H1 (cell line): ENCODE data around the gene CCDC51.

ENCODE experiments used
- CHD1 ChIP-seq: IDR thresholded peaks from 2 replicates; pipeline ENCODE4 v1.6.1; 2012; ENCODE audit warnings: low read depth, low read length, improper control_type of control experiment
- CHD2 ChIP-seq: IDR thresholded peaks from 2 replicates; pipeline ENCODE4 v1.6.1; 2012; ENCODE audit warnings: low read length, improper control_type of control experiment
- EP300 ChIP-seq, 2 experiments: IDR thresholded peaks; 1 replicate in 1 of 2; 2 replicates in 1 of 2; pipeline ENCODE4 v1.6.1; 2011 to 2012; ENCODE audit warnings: low read depth in 2 of 2, low read length in 2 of 2, mild to moderate bottlenecking in 2 of 2, borderline replicate concordance in 1 of 2, inconsistent platforms in 1 of 2, moderate library complexity in 1 of 2
- EZH2 ChIP-seq: fragments of 200-600 bp; sonication (generic); IDR thresholded peaks from 2 replicates; pipeline ENCODE4 v1.7.1; 2012; ENCODE audit warnings: low read depth, mild to moderate bottlenecking, moderate library complexity, low read length, inconsistent platforms; ENCODE audit not compliant: severe bottlenecking
- GABPA ChIP-seq: IDR thresholded peaks from 2 replicates; pipeline ENCODE4 v1.6.1; 2011; ENCODE audit warnings: mild to moderate bottlenecking, low read length, moderate library complexity, borderline replicate concordance; ENCODE audit not compliant: insufficient read depth
- NRF1 ChIP-seq: IDR thresholded peaks from 2 replicates; pipeline ENCODE4 v1.6.1; 2011; ENCODE audit warnings: mild to moderate bottlenecking, low read depth, low read length, improper control_type of control experiment
- POLR2A ChIP-seq, 2 experiments: IDR thresholded peaks; 1 replicate in 1 of 2; 2 replicates in 1 of 2; pipeline ENCODE4 v1.6.1; 2011; ENCODE audit warnings: low read depth in 2 of 2, low read length in 2 of 2, mild to moderate bottlenecking in 2 of 2; ENCODE audit errors: control extremely low read depth in 1 of 2
- POLR2AphosphoS5 ChIP-seq: IDR thresholded peaks from 2 replicates; pipeline ENCODE4 v1.6.1; 2011; ENCODE audit warnings: low read depth, low read length
- YY1 ChIP-seq: IDR thresholded peaks from 2 replicates; pipeline ENCODE4 v1.6.1; 2011; ENCODE audit warnings: low read depth, mild to moderate bottlenecking, low read length
- ZNF274 ChIP-seq: IDR thresholded peaks from 2 replicates; pipeline ENCODE4 v1.7.0; 2012; ENCODE audit warnings: low read length, borderline replicate concordance; ENCODE audit errors: extremely low read depth
- TF ChIP-seq, protein P1 (sequence below), 3 experiments: IDR thresholded peaks; 1 replicate in 2 of 3; 2 replicates in 1 of 3; pipeline versions ENCODE4 v1.5.1 to v1.6.1; 2011; ENCODE audit warnings: low read length in 3 of 3, mild to moderate bottlenecking in 3 of 3, inconsistent platforms in 2 of 3, low read depth in 1 of 3, moderate library complexity in 1 of 3; ENCODE audit not compliant: insufficient read depth in 1 of 3; ENCODE audit errors: control extremely low read depth in 1 of 3
- TF ChIP-seq, protein P2 (sequence below): IDR thresholded peaks from 2 replicates; pipeline ENCODE4 v1.6.1; 2012; ENCODE audit warnings: inconsistent platforms
- TF ChIP-seq, protein P3 (sequence below): IDR thresholded peaks from 2 replicates; pipeline ENCODE4 v1.6.1; 2011; ENCODE audit warnings: low read depth, mild to moderate bottlenecking, low read length; ENCODE audit not compliant: insufficient read depth

DNA sequence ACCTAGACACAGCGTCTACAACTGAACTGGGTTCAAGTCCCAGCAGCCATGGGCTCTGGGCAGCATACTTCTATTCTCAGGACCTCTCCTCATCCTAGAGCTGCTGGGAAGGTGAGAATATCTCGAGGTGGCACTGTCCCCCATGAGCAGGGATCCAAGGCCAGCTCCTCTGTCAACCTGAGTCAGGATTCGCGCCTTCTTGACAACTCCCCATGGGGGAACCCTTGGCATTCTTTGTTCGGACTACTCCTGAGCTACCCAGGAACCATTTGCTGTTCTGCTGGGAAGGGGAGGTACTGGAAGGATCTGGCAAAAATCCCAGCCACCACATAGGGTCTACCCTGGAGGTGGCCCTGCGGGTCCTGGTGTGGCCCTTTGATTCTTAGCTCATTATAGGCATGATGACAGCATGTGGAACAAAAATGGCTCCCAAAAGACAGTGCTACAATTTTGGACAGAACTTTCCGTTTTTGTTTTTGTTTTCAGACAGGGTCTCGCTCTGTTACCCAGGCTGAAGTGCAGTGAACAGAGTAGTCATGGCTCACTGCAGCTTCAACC is 32.3 kb downstream of the CCDC51 start:
- TF ChIP-seq EP300 (IDR thresholded peaks at IDR 0.05; ENCODE audit: borderline replicate concordance in 1 of 2, low read depth in 2 of 2, low read length in 2 of 2) (no peak), POLR2AphosphoS5 (no peak), CHD2 (no peak), YY1 (no peak), EZH2 (no peak), NRF1 (no peak), GABPA (no peak), ZNF274 (no peak), POLR2A (IDR thresholded peaks at IDR 0.05; ENCODE audit: control extremely low read depth in 1 of 2, low read depth in 2 of 2, low read length in 2 of 2) (no peak), CHD1 (no peak)
- TF ChIP-seq, protein P1, sequence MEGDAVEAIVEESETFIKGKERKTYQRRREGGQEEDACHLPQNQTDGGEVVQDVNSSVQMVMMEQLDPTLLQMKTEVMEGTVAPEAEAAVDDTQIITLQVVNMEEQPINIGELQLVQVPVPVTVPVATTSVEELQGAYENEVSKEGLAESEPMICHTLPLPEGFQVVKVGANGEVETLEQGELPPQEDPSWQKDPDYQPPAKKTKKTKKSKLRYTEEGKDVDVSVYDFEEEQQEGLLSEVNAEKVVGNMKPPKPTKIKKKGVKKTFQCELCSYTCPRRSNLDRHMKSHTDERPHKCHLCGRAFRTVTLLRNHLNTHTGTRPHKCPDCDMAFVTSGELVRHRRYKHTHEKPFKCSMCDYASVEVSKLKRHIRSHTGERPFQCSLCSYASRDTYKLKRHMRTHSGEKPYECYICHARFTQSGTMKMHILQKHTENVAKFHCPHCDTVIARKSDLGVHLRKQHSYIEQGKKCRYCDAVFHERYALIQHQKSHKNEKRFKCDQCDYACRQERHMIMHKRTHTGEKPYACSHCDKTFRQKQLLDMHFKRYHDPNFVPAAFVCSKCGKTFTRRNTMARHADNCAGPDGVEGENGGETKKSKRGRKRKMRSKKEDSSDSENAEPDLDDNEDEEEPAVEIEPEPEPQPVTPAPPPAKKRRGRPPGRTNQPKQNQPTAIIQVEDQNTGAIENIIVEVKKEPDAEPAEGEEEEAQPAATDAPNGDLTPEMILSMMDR (IDR thresholded peaks at IDR 0.05; ENCODE audit: control extremely low read depth in 1 of 3, insufficient read depth in 1 of 3, low read depth in 1 of 3, low read length in 3 of 3) = no peak
- TF ChIP-seq, protein P2, sequence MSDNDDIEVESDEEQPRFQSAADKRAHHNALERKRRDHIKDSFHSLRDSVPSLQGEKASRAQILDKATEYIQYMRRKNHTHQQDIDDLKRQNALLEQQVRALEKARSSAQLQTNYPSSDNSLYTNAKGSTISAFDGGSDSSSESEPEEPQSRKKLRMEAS = no peak
- TF ChIP-seq, protein P3, sequence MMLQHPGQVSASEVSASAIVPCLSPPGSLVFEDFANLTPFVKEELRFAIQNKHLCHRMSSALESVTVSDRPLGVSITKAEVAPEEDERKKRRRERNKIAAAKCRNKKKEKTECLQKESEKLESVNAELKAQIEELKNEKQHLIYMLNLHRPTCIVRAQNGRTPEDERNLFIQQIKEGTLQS = no peak
